NT2/D1 (cell line): ENCODE measurements around the gene DYNLRB1.

Experiments used
- YY1 ChIP-seq: IDR thresholded peaks from 2 replicates; pipeline ENCODE4 v1.6.1; 2011; ENCODE audit not compliant: insufficient read length, insufficient read depth
- ZNF274 ChIP-seq: IDR thresholded peaks from 2 replicates; pipeline ENCODE4 v1.6.1; 2011; ENCODE audit warnings: mild to moderate bottlenecking, low read depth, low read length

- TF ChIP-seq YY1 (no peak), ZNF274 (no peak)
These were observed 27.3 kb downstream of the DYNLRB1 start for GRCh38 chr20:34543463-34544056.
